GM12878 (cell line): ENCODE measurements around the gene DYRK4. TPM values are rescaled to one million over a fixed set of nuclear protein-coding genes. Genes with fewer than 3 reads are reported as not detected.

Experiments used
- ASH2L ChIP-seq: fragments of 300-600, 200-600 bp; sonication (generic); IDR thresholded peaks from 2 replicates; pipeline ENCODE4 v1.6.1; 2017; ENCODE audit warnings: low read depth, mild to moderate bottlenecking, borderline replicate concordance
- ATF3 ChIP-seq: IDR thresholded peaks from 2 replicates; pipeline ENCODE4 v1.6.1; 2011; ENCODE audit warnings: low read depth, mild to moderate bottlenecking, low read length, moderate library complexity, borderline replicate concordance; ENCODE audit errors: extremely low read depth
- BMI1 ChIP-seq: fragments of 450-650 bp; IDR thresholded peaks from 2 replicates; pipeline ENCODE4 v1.6.1; 2016; ENCODE audit warnings: mild to moderate bottlenecking, moderate library complexity, borderline replicate concordance
- CBX5 ChIP-seq: sonication (generic); IDR thresholded peaks from 2 replicates; pipeline ENCODE4 v1.6.1; 2016; ENCODE audit warnings: low read depth, moderate library complexity, mild to moderate bottlenecking, inconsistent platforms
- E2F8 ChIP-seq: fragments of 450-650 bp; IDR thresholded peaks from 2 replicates; pipeline ENCODE4 v1.6.1; 2018; ENCODE audit warnings: mild to moderate bottlenecking, low read depth, moderate library complexity; ENCODE audit not compliant: partially characterized antibody
- EED ChIP-seq: sonication (generic); IDR thresholded peaks from 2 replicates; pipeline ENCODE4 v1.6.1; 2016; ENCODE audit warnings: antibody characterized with exemption, low read depth
- EGR1 ChIP-seq, 2 experiments: IDR thresholded peaks; 1 replicate in 1 of 2; 2 replicates in 1 of 2; pipeline ENCODE4 v1.6.1; 2011 to 2012; ENCODE audit warnings: low read depth in 2 of 2, low read length in 2 of 2, borderline replicate concordance in 1 of 2, mild to moderate bottlenecking in 1 of 2, moderate library complexity in 1 of 2
- JUNB ChIP-seq: IDR thresholded peaks from 2 replicates; pipeline ENCODE4 v1.6.1; 2016; ENCODE audit warnings: antibody characterized with exemption, mild to moderate bottlenecking
- KAT2A ChIP-seq: conservative IDR thresholded peaks from 2 replicates; pipeline ENCODE4 v1.6.1; 2011; ENCODE audit warnings: low read depth, low read length; ENCODE audit not compliant: control insufficient read depth
- MEF2B ChIP-seq: fragments of 450-650 bp; IDR thresholded peaks from 2 replicates; pipeline ENCODE4 v1.6.1; 2018; ENCODE audit warnings: mild to moderate bottlenecking, moderate library complexity; ENCODE audit not compliant: partially characterized antibody, poor library complexity, severe bottlenecking
- MTA2 ChIP-seq: fragments of 450-650 bp; IDR thresholded peaks from 2 replicates; pipeline ENCODE4 v1.6.1; 2016; ENCODE audit warnings: low read depth, mild to moderate bottlenecking, moderate library complexity
- NKRF ChIP-seq: fragments of 450-650 bp; conservative IDR thresholded peaks from 2 replicates; pipeline ENCODE4 v1.6.1; 2017; ENCODE audit warnings: mild to moderate bottlenecking, moderate library complexity
- NR2C1 ChIP-seq: fragments of 450-650 bp; IDR thresholded peaks from 2 replicates; pipeline ENCODE4 v1.6.1; 2017; ENCODE audit warnings: antibody characterized with exemption, mild to moderate bottlenecking, moderate library complexity
- NRF1 ChIP-seq: conservative IDR thresholded peaks from 2 replicates; pipeline ENCODE4 v1.6.1; 2011; ENCODE audit warnings: mild to moderate bottlenecking, low read depth, low read length, improper control_type of control experiment
- POU2F2 ChIP-seq: IDR thresholded peaks from 3 replicates; pipeline ENCODE4 v1.6.1; 2011; ENCODE audit warnings: low read depth, mild to moderate bottlenecking, low read length, borderline replicate concordance
- SMAD1 ChIP-seq: fragments of 450-650 bp; IDR thresholded peaks from 2 replicates; pipeline ENCODE4 v1.6.1; 2018; ENCODE audit warnings: mild to moderate bottlenecking, low read depth; ENCODE audit not compliant: partially characterized antibody
- SRF ChIP-seq, 2 experiments: IDR thresholded peaks; 2 replicates each; pipeline ENCODE4 v1.6.1; 2011; ENCODE audit warnings: low read depth in 2 of 2, low read length in 2 of 2, mild to moderate bottlenecking in 1 of 2, moderate library complexity in 1 of 2
- SUPT20H ChIP-seq: IDR thresholded peaks from 2 replicates; pipeline ENCODE4 v1.6.1; 2011; ENCODE audit warnings: low read depth, mild to moderate bottlenecking, low read length, moderate library complexity, borderline replicate concordance; ENCODE audit not compliant: control insufficient read depth
- TCF3 ChIP-seq: IDR thresholded peaks from 2 replicates; pipeline ENCODE4 v1.6.1; 2012; ENCODE audit warnings: low read depth, mild to moderate bottlenecking, low read length, borderline replicate concordance; ENCODE audit not compliant: insufficient read depth
- YY1 ChIP-seq: IDR thresholded peaks from 2 replicates; pipeline ENCODE4 v1.6.1; 2011; ENCODE audit warnings: low read depth, mild to moderate bottlenecking, low read length
- ZNF687 ChIP-seq: fragments of 450-650 bp; IDR thresholded peaks from 2 replicates; pipeline ENCODE4 v1.6.1; 2017; ENCODE audit warnings: mild to moderate bottlenecking, moderate library complexity
- polyA plus RNA-seq, 11 experiments: library from polyadenylated mRNA; depleted of rRNA in 4 of 11; unstranded in 6 of 11; stranded (reverse) in 5 of 11; fragments of >200 nt; fragmentation: Nextera tagmentation in 4 of 11; fragmentation: Illumina TruSeq in 1 of 11; extraction: Ambion mirVana in 4 of 11; extraction: Trizol in 1 of 11; gene quantifications; 1 replicate in 1 of 11; 2 replicates in 10 of 11; pipeline versions ENCODE4 v1.2.1 to v1.2.3, GENCODE V29; 2011 to 2016; ENCODE audit warnings: inconsistent platforms in 2 of 11, missing spikeins in 2 of 11, low read depth in 1 of 11
- total RNA-seq, 4 experiments: library from RNA; depleted of rRNA in 3 of 4; stranded (reverse); fragments of >200 nt in 3 of 4; fragmentation: Illumina TruSeq in 1 of 4; extraction: Trizol in 1 of 4; gene quantifications; 2 replicates each; pipeline versions ENCODE4 v1.2.1 to v1.2.3, GENCODE V29; 2013 to 2021

The DYRK4 gene
- total and polyA plus RNA-seq, 10 of the 15 experiments (the other 5 are each of a cell fraction or from before 2014, with no cell fraction given) = 30.8 to 66.7 (median 46.8) TPM

- TF ChIP-seq E2F8 (no peak), NR2C1 (no peak), NKRF (peak; percentile 85), POU2F2 (peak; percentile 5; the same call in 1 of the 3 replicates), SUPT20H (no peak), EED (no peak), SMAD1 (no peak), SRF (IDR thresholded peaks at IDR 0.05; ENCODE audit: low read depth in 2 of 2, low read length in 2 of 2) (no peak), NRF1 (no peak), YY1 (no peak; the same call in none of the 2 replicates), MEF2B (peak; percentile 89), BMI1 (no peak), KAT2A (no peak), ZNF687 (peak; percentile 48; the same call in 1 of the 2 replicates), ASH2L (0 out of 2 replicates have a peak, but pooled peaks have one; percentile 76), EGR1 (IDR thresholded peaks at IDR 0.05; ENCODE audit: borderline replicate concordance in 1 of 2, low read depth in 2 of 2, low read length in 2 of 2) (no peak), TCF3 (no peak), MTA2 (no peak), CBX5 (no peak), ATF3 (no peak), JUNB (no peak)
Measured at GRCh38 chr12:4604684-4605193, 42.7 kb downstream of the DYRK4 start (continued).
